H1 (cell line): ENCODE data around the gene TEDC1. TPM values are rescaled to one million over a fixed set of nuclear protein-coding genes. Genes with fewer than 3 reads are reported as not detected.

Source experiments
- CTCF ChIA-PET: fragments of 300-600 bp; sonication (Branson Sonifier 250); formaldehyde crosslinking; loops from one replicate; lab custom pipeline; 2021; ENCODE audit not compliant: partially characterized antibody; lab: Charles Lee
- POLR2A ChIA-PET: fragments of 300-600 bp; sonication (Branson Sonifier 250); formaldehyde crosslinking; loops from one replicate; lab custom pipeline; 2021; ENCODE audit warnings: inconsistent platforms; ENCODE audit not compliant: partially characterized antibody; lab: Charles Lee
- DNase-seq, 2 experiments: peaks; one replicate each; pipeline versions ENCODE4 v3.0.0 to v3.0.0-alpha.2; 2010 to 2022; ENCODE audit warnings: low spot score in 2 of 2, low read depth in 1 of 2, mixed read lengths in 1 of 2
- FAIRE-seq: peaks from 2 replicates; lab custom pipeline; 2011; peaks lifted over from hg19 to GRCh38; lab: Jason Lieb, UNC
- H2AFZ ChIP-seq: 2 replicates; pipeline ENCODE4 v1.8.1; 2012; ENCODE audit warnings: low read length, inconsistent platforms
- H2AK5ac ChIP-seq: 2 replicates; pipeline ENCODE4 v1.6.1; 2013; ENCODE audit warnings: low read depth, low read length
- H2BK120ac ChIP-seq: replicated peaks from 2 replicates; pipeline ENCODE3; 2013; ENCODE audit warnings: low read depth, low read length, inconsistent platforms
- H2BK12ac ChIP-seq: 2 replicates; pipeline ENCODE4 v1.6.1; 2013; ENCODE audit warnings: low read depth, low read length
- H2BK15ac ChIP-seq: 2 replicates; pipeline ENCODE4 v1.6.1; 2013; ENCODE audit warnings: low read length
- H2BK20ac ChIP-seq: 2 replicates; pipeline ENCODE4 v1.6.1; 2013; ENCODE audit warnings: low read length
- H2BK5ac ChIP-seq: 2 replicates; pipeline ENCODE4 v1.6.1; 2013; ENCODE audit warnings: low read depth, low read length
- H3K14ac ChIP-seq: 2 replicates; pipeline ENCODE4 v1.6.1; 2013; ENCODE audit warnings: inconsistent platforms; ENCODE audit not compliant: insufficient read length
- H3K18ac ChIP-seq: 2 replicates; pipeline ENCODE4 v1.6.1; 2013; ENCODE audit warnings: low read length; ENCODE audit errors: extremely low read depth
- H3K23ac ChIP-seq: 2 replicates; pipeline ENCODE4 v1.6.1; 2013; ENCODE audit warnings: inconsistent platforms; ENCODE audit not compliant: insufficient read length
- H3K23me2 ChIP-seq: 2 replicates; pipeline ENCODE4 v1.6.1; 2013; ENCODE audit warnings: low read depth, low read length
- H3K27ac ChIP-seq: 2 replicates; pipeline ENCODE4 v1.6.1; 2011; ENCODE audit warnings: low read depth, low read length, inconsistent platforms
- H3K27me3 ChIP-seq, 4 experiments: replicated peaks in 1 of 4; 1 replicate in 1 of 4; 2 replicates in 3 of 4; pipeline versions ENCODE4 v1.6.1 to v1.8.1; 2011 to 2013; ENCODE audit warnings: low read length in 3 of 4, mild to moderate bottlenecking in 3 of 4, inconsistent platforms in 2 of 4, mixed read lengths in 2 of 4, moderate library complexity in 1 of 4; ENCODE audit not compliant: control insufficient read depth in 3 of 4, insufficient read depth in 3 of 4; ENCODE audit errors: extremely low read depth in 1 of 4
- H3K36me3 ChIP-seq, 4 experiments: 2 replicates each; pipeline versions ENCODE4 v1.6.1 to v1.8.1; 2011 to 2013; ENCODE audit warnings: mild to moderate bottlenecking in 4 of 4, low read length in 3 of 4, moderate library complexity in 2 of 4, control low read depth in 1 of 4, inconsistent platforms in 1 of 4; ENCODE audit not compliant: insufficient read depth in 4 of 4, control insufficient read depth in 2 of 4
- H3K4ac ChIP-seq: replicated peaks from 2 replicates; pipeline ENCODE3; 2013; ENCODE audit warnings: low read length, low read depth, mixed read lengths, inconsistent platforms; ENCODE audit not compliant: insufficient read length
- H3K4me1 ChIP-seq, 4 experiments: replicated peaks in 1 of 4; 1 replicate in 1 of 4; 2 replicates in 3 of 4; pipeline versions ENCODE4 v1.6.1 to v1.8.1; 2011 to 2013; ENCODE audit warnings: low read length in 3 of 4, inconsistent platforms in 2 of 4, mixed read lengths in 1 of 4; ENCODE audit not compliant: insufficient read depth in 4 of 4, control insufficient read depth in 3 of 4
- H3K4me2 ChIP-seq, 2 experiments: 2 replicates each; pipeline versions ENCODE4 v1.6.1 to v1.8.1; 2011 to 2013; ENCODE audit warnings: low read depth in 2 of 2, low read length in 2 of 2, control low read depth in 1 of 2, inconsistent platforms in 1 of 2, mild to moderate bottlenecking in 1 of 2; ENCODE audit not compliant: insufficient read depth in 1 of 2
- H3K4me3 ChIP-seq, 4 experiments: fragments of 200-600, 300-600 bp in 1 of 4; sonication (generic), shearing (Covaris generic), sonication (Bioruptor Twin) in 1 of 4; 2 replicates each; pipeline versions ENCODE4 v1.5.1 to v1.8.1; 2011 to 2016; ENCODE audit warnings: low read length in 4 of 4, low read depth in 3 of 4, control low read depth in 2 of 4, inconsistent platforms in 2 of 4, mild to moderate bottlenecking in 2 of 4, mixed read lengths in 1 of 4, moderate library complexity in 1 of 4; ENCODE audit not compliant: insufficient read depth in 2 of 4; ENCODE audit errors: extremely low read depth in 1 of 4
- H3K56ac ChIP-seq: replicated peaks from 2 replicates; pipeline ENCODE3; 2013; ENCODE audit warnings: low read depth, mild to moderate bottlenecking, mixed read lengths, low read length, inconsistent platforms; ENCODE audit not compliant: insufficient read length
- H3K79me1 ChIP-seq: 2 replicates; pipeline ENCODE4 v1.6.1; 2013; ENCODE audit warnings: low read depth, low read length, control low read depth
- H3K79me2 ChIP-seq, 2 experiments: 2 replicates each; pipeline versions ENCODE4 v1.6.1 to v1.8.1; 2012 to 2013; ENCODE audit warnings: low read length in 2 of 2, mild to moderate bottlenecking in 2 of 2, inconsistent platforms in 1 of 2; ENCODE audit not compliant: insufficient read depth in 2 of 2, control insufficient read depth in 1 of 2
- H3K9ac ChIP-seq, 4 experiments: replicated peaks in 1 of 4; 1 replicate in 1 of 4; 2 replicates in 3 of 4; pipeline versions ENCODE4 v1.6.1 to v1.8.1; 2011 to 2013; ENCODE audit warnings: low read depth in 3 of 4, low read length in 3 of 4, control low read depth in 2 of 4, mild to moderate bottlenecking in 2 of 4, moderate library complexity in 2 of 4, inconsistent platforms in 1 of 4; ENCODE audit errors: extremely low read depth in 1 of 4
- H3K9me3 ChIP-seq, 2 experiments: 2 replicates each; pipeline versions ENCODE4 v1.6.1 to v1.8.1; 2012 to 2013; ENCODE audit warnings: mild to moderate bottlenecking in 2 of 2, moderate library complexity in 2 of 2, control low read depth in 1 of 2, inconsistent platforms in 1 of 2, low read depth in 1 of 2, low read length in 1 of 2, mixed read lengths in 1 of 2; ENCODE audit not compliant: insufficient read depth in 2 of 2
- H4K20me1 ChIP-seq, 2 experiments: replicated peaks in 1 of 2; 2 replicates each; pipeline versions ENCODE3 to v1.8.1; 2011 to 2013; ENCODE audit warnings: inconsistent platforms in 2 of 2, low read length in 2 of 2, mild to moderate bottlenecking in 1 of 2; ENCODE audit not compliant: insufficient read depth in 2 of 2, control insufficient read depth in 1 of 2
- H4K5ac ChIP-seq: 2 replicates; pipeline ENCODE4 v1.6.1; 2013; ENCODE audit warnings: low read length, low read depth, mixed read lengths, inconsistent platforms; ENCODE audit not compliant: insufficient read length
- H4K8ac ChIP-seq: 2 replicates; pipeline ENCODE4 v1.8.0; 2013; ENCODE audit warnings: mild to moderate bottlenecking, moderate library complexity, low read length, inconsistent platforms; ENCODE audit not compliant: insufficient read depth; ENCODE audit errors: extremely low read depth
- H4K91ac ChIP-seq: replicated peaks from 2 replicates; pipeline ENCODE3; 2013; ENCODE audit warnings: low read length, mixed read lengths, inconsistent platforms; ENCODE audit not compliant: insufficient read length
- CHD2 ChIP-seq: IDR thresholded peaks from 2 replicates; pipeline ENCODE4 v1.6.1; 2012; ENCODE audit warnings: low read length, improper control_type of control experiment
- POLR2AphosphoS5 ChIP-seq: IDR thresholded peaks from 2 replicates; pipeline ENCODE4 v1.6.1; 2011; ENCODE audit warnings: low read depth, low read length
- WGBS, 2 experiments: shearing (Covaris generic) in 1 of 2; methylation state at CpG; one replicate each; pipeline versions ENCODE4 v1.1.6 to v1.1.7; 2013 to 2015; ENCODE audit warnings: low lambda C conversion rate in 2 of 2, mixed read lengths in 2 of 2, inconsistent platforms in 1 of 2, low coverage in 1 of 2, missing lambda C conversion rate in 1 of 2; ENCODE audit not compliant: insufficient replicate concordance in 2 of 2, insufficient coverage in 1 of 2, insufficient read length in 1 of 2; ENCODE audit errors: extremely low coverage in 1 of 2, missing lambda C conversion rate in 1 of 2; 5-methylcytosine and 5-hydroxymethylcytosine counted together
- polyA plus RNA-seq, 7 experiments: library from polyadenylated mRNA; depleted of rRNA in 3 of 7; stranded (reverse) in 5 of 7; unstranded in 2 of 7; fragments of >200 nt in 5 of 7; fragments of 200-250 nt in 2 of 7; gene quantifications; 1 replicate in 5 of 7; 2 replicates in 1 of 7; 4 replicates in 1 of 7; pipeline versions ENCODE4 v1.2.1 to v1.2.3, GENCODE V29; 2011 to 2013; ENCODE audit warnings: missing spikeins in 2 of 7, mixed read lengths in 2 of 7
- total RNA-seq: library from RNA; stranded (reverse); fragmentation: NEBNext Ultra II Directional; extraction: Animal tissue kit (Norgen Biotek cat#: 25700); gene quantifications from 2 replicates; pipeline ENCODE4 v1.2.1, GENCODE V29; 2021

TEDC1 gene
- total and polyA plus RNA-seq, 2 of the 8 experiments (the other 6 are each of a cell fraction or from before 2014, with no cell fraction given) = 5.6 to 14.8 TPM

GRCh38 chr14:105538481-105539049 is 47.5 kb downstream of the TEDC1 start:
- H2BK120ac ChIP-seq = no peak overlapping the region
- no peak overlapping the region for H3K4ac ChIP-seq
- no peak overlapping the region for H3K4me2 ChIP-seq
- H2AK5ac ChIP-seq = no peak overlapping the region
- POLR2A ChIA-PET = no interaction called here
- no peaks in the 10 kb centered on the region for H4K20me1 ChIP-seq
- H3K23ac ChIP-seq = no peak overlapping the region
- no peak overlapping the region for H3K14ac ChIP-seq
- H3K56ac ChIP-seq = no peak overlapping the region
- FAIRE-seq (no peak), DNase-seq (no peak)
- no peak overlapping the region for H2BK20ac ChIP-seq
- CTCF ChIA-PET = interaction anchor here (0.8 to 2.9 kb wide), 3 partner anchors 11 to 19 kb away, joined by 3 to 21 read pairs (median 5); no protein-coding TSS in a partner anchor
- H2BK12ac ChIP-seq = no peak overlapping the region
- H3K79me2 ChIP-seq = no peaks in the 10 kb centered on the region
- no peak overlapping the region for H3K27ac ChIP-seq
- H3K23me2 ChIP-seq = no peaks in the 10 kb centered on the region
- H4K91ac ChIP-seq = no peak overlapping the region
- no peaks in the 10 kb centered on the region; a peak in 1 of 7 replicates for H3K27me3 ChIP-seq
- H2AFZ ChIP-seq = no peak overlapping the region
- no peak overlapping the region for H4K5ac ChIP-seq
- peaks cover 20 to 81% of the 10 kb centered on the region in 2 experiments; a peak in 3 of 4 replicates for H3K9me3 ChIP-seq
- TF ChIP-seq CHD2 = no peak
- TF ChIP-seq POLR2AphosphoS5 = no peak
- H3K9ac ChIP-seq = no peak overlapping the region
- H3K18ac ChIP-seq = no peak overlapping the region
- H2BK15ac ChIP-seq = no peak overlapping the region
- no peaks in the 10 kb centered on the region for H3K4me1 ChIP-seq
- H3K36me3 ChIP-seq = no peaks in the 10 kb centered on the region
- WGBS, 2 experiments = 88% methylated on average over 23 of the region's 23 CpGs; no CpG with 5 or more reads in 1 of the 2 experiments
- H3K79me1 ChIP-seq = no peaks in the 10 kb centered on the region
- no peak overlapping the region for H2BK5ac ChIP-seq
- no peak overlapping the region for H3K4me3 ChIP-seq
- H4K8ac ChIP-seq = no peak overlapping the region
